ENCODE data around the gene KRTAP26-1. TPM values are rescaled to one million over a fixed set of nuclear protein-coding genes. Genes with fewer than 3 reads are reported as not detected.

Gene KRTAP26-1
- total and polyA plus RNA-seq, 2 experiments from 2014 or later, result not detected

- no peaks in the 10 kb centered on the region for H3K4me1 ChIP-seq (ENCODE audit: insufficient read depth)
- no peaks in the 10 kb centered on the region for H3K36me3 ChIP-seq (ENCODE audit: insufficient read depth)
- Mint-ChIP-seq H3K4me3 (no peak overlapping the region), H3K27ac (no peak overlapping the region), H3K36me3 (ENCODE audit: low read depth) (no peaks in the 10 kb centered on the region), H3K27me3 (ENCODE audit: insufficient read depth, low read depth, poor library complexity) (no peaks in the 10 kb centered on the region), H3K4me1 (peaks cover 6% of the 10 kb centered on the region; the same call in 2 of the 3 replicates), H3K9me3 (peaks cover 13% of the 10 kb centered on the region; the same call in 1 of the 3 replicates)
- no peak for DNase-seq (ENCODE audit: low spot score)
- H3K4me2 ChIP-seq, result no peak overlapping the region
- H3K79me2 ChIP-seq (replicated peaks; ENCODE audit: insufficient read depth), result no peaks in the 10 kb centered on the region
- no peak overlapping the region for H3K27ac ChIP-seq (ENCODE audit: low read depth)
- no peak for ATAC-seq
- no peak overlapping the region for H2AFZ ChIP-seq
- H3K27me3 ChIP-seq (ENCODE audit: insufficient read depth), result no peaks in the 10 kb centered on the region
- H4K20me1 ChIP-seq (replicated peaks; ENCODE audit: insufficient read depth), result no peaks in the 10 kb centered on the region
- no peaks in the 10 kb centered on the region for H3F3A ChIP-seq (replicated peaks; ENCODE audit: low read depth)
- no peak overlapping the region for H3K4me3 ChIP-seq
- TF ChIP-seq REST (IDR thresholded peaks at IDR 0.05; ENCODE audit: unreplicated experiment) (no peak), ZNF331 (CRISPR knock-in tag; IDR thresholded peaks at IDR 0.05; ENCODE audit: low read depth) (no peak), CTCF (conservative IDR thresholded peaks at IDR 0.05; ENCODE audit: low read depth in 2 of 2) (no peak), STAT1 (IDR thresholded peaks at IDR 0.05; ENCODE audit: unreplicated experiment) (no peak), ZNF462 (CRISPR knock-in tag; IDR thresholded peaks at IDR 0.05) (no peak), CREB1 (CRISPR knock-in tag; IDR thresholded peaks at IDR 0.05; ENCODE audit: low read depth) (no peak), POLR2AphosphoS5 (IDR thresholded peaks at IDR 0.05; ENCODE audit: low read depth) (no peak), EZH2phosphoT487 (IDR thresholded peaks at IDR 0.05; ENCODE audit: unreplicated experiment) (no peak)
- H3K9me2 ChIP-seq (ENCODE audit: insufficient read depth), result no peaks in the 10 kb centered on the region; the same call in 1 of the 2 replicates
Observed at GRCh38 chr21:30329203-30329875, 9.2 kb upstream of the KRTAP26-1 start.
